IPS-NIHi11 (cell line): Measurements from ENCODE around the gene ALDH16A1.
"Not testable (repeated sequence)": the region's sequence is repeated elsewhere in the genome, so short reads cannot be mapped to it uniquely, and the experiment has no call there.

Experiments used
- DNase-seq: peaks from one replicate; pipeline ENCODE4 v3.0.0; 2012; ENCODE audit warnings: mixed read lengths, low spot score

Gene ALDH16A1

DNA sequence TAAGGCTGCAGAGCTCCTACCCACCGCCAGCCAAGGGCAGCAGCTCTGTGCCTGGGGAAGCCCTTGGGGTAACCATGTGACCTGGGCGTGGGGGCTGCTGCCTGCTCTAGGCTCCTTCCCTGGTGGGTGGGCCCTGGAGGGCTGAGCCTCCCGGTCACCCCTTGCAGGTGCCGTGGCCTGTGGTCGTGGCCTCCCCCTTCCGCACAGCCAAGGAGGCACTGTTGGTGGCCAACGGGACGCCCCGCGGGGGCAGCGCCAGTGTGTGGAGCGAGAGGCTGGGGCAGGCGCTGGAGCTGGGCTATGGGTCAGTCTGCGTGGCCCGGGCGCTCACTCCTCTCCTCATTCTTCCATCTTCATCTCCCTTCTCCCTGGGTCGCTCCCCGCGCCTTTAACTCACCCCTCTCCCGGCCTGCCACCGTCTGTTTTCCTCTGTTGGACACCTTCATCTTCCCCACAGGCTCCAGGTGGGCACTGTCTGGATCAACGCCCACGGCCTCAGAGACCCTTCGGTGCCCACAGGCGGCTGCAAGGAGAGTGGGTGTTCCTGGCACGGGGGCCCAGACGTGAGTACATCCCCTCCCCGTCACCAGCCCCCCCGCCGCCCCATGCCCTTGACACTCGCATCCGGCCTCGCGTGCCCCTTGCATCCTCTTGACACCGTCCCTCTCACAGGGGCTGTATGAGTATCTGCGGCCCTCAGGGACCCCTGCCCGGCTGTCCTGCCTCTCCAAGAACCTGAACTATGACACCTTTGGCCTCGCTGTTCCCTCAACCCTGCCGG lies 11.1 kb downstream of the ALDH16A1 start:
- DNase-seq, result peak; percentile 11

DNA sequence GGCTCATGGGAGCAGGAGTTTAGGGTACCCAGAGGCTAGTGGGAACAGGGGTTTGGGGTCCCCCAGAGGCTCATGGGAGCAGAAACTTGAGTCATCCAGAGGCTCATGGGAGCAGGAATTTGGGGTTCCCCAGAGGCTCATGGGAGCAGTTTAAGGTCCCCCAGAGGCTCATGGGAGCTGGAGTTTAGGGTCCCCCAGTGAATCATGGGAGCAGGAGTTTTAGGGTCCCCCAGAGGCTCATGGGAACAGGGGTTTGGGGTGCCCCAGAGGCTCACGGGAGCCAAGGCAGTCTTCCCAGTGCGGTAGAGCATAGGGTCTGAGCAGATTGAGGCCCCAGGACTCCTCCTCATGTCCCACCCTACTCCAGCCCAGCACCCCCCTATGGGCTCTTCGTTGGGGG lies 12.3 kb downstream of the ALDH16A1 start:
- DNase-seq, result no peak

DNA sequence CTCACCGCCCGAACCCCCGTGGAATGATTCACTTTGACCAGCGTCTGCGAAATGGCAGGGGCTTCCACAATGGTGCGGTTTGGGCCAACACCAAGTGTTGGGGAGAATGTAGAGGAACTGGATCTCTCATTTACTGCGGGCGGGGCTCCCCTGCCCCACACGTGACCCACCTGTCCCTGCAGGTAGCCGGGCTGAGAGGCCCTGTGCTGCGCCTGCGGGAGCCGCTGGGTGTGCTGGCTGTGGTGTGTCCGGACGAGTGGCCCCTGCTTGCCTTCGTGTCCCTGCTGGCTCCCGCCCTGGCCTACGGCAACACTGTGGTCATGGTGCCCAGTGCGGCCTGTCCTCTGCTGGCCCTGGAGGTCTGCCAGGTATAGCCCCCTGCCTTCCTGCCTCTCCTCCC lies 15.2 kb downstream of the ALDH16A1 start:
- peak; percentile 14 for DNase-seq

DNA sequence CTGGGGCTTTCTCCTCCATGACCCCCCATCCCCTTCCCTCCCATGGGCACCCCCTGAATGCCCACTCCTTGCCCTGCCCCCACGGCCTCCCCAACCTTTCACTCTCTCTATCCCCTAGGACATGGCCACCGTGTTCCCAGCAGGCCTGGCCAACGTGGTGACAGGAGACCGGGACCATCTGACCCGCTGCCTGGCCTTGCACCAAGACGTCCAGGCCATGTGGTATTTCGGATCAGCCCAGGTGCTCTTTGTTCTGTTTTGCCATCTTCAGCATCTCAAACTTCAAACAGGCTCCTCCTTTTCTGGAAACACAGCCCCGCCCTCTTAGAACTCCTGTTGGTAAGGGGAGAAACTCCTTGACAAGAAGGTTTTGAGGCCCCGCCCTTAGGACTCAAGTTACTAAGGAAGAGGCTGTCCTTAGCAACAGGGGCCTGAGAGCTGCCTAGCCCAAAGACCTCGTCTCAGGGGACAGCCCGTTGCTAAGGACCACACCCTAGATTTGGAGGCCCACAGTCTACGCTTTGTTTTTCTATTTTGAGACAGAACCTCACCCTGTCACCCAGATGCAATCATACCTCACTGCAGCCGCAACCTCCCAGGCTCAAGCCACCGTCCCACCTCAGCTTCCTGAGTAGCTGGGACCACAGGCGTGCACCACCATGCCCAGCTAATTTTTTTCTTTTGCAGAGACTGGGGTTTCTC lies 15.9 kb downstream of the ALDH16A1 start:
- DNase-seq, result peak; percentile 83

DNA sequence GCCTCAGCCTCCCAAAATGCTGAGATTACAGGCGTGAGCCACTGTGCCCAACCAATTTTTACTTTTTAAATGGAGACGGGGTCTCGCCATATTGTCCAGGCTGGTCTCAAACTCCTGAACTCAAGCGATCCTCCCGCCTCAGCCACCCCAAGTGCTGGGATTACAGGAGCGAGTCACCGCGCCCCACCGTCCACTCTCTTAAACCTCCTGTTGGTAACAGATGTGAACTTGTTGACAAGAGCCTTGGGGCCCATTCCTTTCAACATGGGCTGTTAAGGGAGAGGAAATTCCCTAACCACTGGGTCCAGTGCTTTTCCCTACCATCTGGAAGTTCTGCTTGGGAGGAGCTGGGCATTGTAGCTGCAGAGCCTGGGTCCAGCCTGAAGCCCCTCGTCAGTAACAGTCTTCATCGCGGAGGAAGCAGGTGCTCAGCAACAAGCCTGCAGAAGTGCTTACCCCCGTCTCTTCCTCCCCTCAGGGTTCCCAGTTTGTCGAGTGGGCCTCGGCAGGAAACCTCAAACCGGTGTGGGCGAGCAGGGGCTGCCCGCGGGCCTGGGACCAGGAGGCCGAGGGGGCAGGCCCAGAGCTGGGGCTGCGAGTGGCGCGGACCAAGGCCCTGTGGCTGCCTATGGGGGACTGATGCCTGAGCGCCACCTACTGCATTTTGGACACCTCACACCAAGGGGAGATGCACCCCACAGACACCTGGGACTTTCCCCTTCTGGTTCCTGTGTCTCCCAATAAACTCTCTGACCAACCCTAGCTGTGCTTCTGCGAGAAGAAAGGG lies 17.0 kb downstream of the ALDH16A1 start:
- peak; percentile 8 for DNase-seq

DNA sequence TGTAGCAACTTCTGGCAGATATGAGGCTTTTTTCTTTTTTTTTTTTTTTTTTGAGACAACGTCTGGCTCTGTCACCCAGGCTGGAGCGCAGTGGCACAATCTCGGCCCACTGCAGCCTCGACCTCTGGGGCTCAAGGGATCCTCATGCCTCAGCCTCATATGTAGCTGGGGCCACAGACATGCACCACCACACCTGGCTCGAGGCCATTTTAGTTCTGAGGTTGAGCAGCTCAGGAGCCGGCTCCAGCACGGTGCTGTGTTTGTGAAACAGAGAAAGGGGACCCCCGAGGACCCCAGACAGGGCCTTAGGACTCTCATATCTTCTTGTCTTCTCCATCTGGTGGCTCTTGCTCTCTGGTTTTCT lies 17.6 kb downstream of the ALDH16A1 start:
- DNase-seq, result no peak

DNA sequence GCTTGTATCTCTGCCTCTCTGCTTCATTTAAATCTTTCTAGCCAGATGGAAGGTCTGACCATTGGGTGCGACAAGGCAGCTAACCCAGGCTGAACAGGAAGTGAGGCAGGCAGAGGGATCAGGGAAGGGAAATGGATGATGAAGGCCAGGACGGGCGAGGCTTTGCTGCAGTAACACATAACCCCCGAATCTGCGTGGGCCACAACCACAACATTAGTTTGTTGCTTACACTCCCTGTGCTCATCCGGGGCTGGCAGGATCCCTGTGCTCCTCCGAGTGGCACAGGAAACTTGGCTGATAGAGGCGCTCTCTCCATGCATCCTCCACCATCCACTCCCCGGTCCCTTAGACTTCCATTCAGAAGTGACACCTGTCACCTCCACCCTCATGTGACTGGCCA lies 19.9 kb downstream of the ALDH16A1 start:
- DNase-seq, result no peak

DNA sequence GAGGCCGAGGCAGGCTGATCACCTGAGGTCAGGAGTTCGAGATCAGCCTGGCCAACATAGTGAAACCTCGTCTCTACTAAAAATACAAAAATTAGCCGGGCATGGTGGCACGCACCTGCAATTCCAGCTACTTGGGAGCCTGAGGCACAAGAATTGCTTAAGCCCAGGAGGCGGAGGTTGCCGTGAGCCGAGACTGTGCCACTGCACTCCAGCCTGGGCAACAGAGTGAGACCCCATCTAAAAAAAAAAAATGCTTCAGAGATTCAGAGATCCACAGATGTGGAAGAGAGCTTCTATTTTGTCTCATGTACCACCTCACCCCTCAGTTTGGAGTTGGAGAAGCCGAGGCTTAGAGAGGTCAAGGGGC lies 20.5 kb downstream of the ALDH16A1 start:
- not testable (repeated sequence) for DNase-seq

DNA sequence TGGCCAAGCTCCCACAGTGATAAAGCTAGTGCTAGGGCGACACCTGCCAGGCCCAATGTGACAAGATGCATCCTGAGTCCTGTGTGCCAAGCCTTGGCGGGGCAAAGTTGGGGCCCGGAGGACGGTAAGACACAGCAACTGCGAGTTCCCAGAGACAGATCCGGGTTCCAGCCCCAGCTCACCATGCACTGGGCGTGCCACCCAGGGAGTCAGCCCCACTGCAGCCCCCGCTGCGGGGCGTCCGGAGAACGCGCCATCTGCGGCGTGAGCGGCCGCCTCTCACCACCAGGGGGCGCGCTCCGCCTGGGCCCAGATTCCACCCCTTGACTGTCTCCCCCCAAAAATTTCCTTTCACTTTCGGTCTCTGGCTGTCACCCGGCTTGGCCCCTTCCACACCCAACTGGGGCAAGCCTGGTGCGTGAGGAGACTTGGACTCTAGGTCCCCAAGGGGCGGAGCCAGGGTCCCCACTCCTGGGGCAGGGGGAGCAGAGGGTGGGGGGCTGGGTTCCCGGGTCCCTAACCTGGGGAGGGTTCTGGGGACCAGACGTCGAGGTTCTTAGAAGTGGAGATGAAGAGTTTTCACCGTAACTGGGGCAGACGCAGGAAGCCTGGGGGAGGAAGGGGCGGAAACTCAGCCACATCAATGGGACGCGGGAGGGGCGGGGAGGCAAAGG lies 21.0 kb downstream of the ALDH16A1 start, which contains the start of gene FLT3LG:
TSS of gene FLT3LG (plus strand) at position 348 of the 674 bp plus-strand sequence. CDS start 425 bp downstream, outside the sequence.
- DNase-seq, result peak; percentile 90

DNA sequence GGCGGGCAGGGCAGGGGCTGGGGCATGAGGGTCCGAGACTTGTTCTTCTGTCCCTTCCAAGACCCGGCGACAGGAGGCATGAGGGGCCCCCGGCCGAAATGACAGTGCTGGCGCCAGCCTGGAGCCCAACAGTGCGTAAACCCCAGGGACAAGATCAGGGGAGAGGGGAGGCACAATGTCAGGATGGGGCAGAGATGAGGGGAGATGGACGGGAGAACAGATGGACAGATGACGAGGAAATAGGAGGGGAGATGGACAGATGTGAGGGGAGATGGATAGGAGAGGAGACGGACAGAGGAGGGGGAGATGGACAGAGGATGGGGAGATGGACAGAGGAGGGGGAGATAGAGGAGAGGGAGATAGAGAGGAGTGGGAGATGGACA lies 21.5 kb downstream of the ALDH16A1 start:
- DNase-seq, result no peak

DNA sequence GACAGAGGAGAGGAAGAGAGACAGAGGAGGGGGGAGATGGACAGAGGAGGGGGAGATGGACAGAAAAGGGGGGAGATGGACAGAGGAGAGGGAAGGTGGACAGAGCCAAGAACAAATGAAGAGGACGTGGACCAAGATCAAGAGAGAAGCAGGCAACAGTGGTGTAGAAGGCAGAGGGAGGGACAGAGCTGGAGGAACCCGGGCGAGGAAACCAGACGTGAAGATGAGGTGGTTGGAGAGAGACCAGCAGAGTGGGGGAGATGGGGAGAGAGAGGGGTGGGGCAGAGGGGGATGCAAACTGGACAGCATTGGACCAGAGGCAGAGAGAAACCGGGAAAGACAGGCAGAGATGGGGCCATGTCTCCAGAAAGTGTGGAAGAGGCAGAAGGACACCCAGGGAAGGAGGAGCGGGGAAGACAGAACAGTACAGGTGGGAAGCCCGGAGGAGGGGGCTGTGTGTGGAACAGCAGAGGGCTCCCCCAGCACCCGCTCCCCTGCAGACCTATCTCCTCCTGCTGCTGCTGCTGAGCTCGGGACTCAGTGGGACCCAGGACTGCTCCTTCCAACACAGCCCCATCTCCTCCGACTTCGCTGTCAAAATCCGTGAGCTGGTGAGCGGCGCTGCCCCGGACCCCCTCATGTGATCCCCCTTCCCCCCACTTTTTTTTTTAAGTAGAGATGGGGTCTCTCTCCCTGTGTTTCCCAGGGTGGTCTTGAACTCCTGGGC lies 22.3 kb downstream of the ALDH16A1 start:
- DNase-seq, result no peak

DNA sequence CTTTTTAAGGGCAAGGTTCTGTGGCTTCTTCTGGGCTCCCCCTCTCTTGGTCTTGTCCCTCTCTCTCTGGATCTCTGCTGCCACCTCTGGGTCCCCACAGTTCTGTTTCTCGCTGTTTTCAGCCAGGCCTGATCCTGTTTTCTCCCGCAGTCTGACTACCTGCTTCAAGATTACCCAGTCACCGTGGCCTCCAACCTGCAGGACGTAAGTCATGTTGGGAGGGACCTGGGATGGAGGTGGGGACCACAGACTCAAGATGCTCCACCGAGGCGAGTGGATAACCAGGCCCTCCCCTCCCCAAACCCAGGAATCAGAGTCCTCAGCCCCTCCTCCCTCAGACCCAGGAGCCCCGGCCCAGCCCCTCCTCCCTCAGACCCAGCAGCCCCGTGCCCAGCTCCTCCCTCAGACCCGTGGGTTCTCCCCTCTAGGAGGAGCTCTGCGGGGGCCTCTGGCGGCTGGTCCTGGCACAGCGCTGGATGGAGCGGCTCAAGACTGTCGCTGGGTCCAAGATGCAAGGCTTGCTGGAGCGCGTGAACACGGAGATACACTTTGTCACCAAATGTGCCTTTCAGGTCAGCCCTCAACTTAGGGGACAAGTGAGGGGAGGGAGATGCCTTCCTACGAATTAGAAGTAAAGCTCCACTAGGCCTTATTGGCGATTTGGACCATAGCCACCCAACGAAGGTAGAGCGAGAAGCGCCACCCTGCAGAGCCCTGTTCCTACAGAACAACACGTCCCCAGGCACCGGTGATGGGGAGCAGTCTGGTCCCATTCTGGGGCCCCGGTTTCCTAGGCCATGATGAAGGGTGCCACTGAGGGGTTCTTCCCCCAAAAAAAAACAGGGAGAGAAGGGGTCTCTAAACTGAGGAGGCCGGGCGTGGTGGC lies 23.2 kb downstream of the ALDH16A1 start:
- peak; percentile 84 for DNase-seq

DNA sequence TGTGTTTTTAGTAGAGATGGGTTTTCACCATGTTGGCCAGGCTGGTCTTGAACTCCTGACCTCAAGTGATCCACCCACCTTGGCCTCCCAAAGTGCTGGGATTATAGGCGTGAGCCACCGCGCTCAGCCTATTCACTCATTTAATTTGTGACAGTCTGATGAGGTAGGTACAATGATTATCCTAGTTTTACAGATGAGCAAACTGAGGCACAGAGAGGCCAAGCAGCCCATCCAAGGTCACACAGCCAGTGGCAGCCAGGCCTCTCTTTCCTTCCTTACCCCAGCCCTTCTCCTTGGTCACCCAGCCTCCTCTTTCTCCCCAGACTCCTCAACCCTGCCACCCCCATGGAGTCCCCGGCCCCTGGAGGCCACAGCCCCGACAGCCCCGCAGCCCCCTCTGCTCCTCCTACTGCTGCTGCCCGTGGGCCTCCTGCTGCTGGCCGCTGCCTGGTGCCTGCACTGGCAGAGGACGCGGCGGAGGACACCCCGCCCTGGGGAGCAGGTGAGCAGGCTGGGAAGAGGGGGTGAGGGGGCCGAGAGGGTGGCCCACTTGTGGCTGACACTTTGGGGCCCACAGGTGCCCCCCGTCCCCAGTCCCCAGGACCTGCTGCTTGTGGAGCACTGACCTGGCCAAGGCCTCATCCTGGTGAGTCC lies 27.1 kb downstream of the ALDH16A1 start:
- no peak for DNase-seq

DNA sequence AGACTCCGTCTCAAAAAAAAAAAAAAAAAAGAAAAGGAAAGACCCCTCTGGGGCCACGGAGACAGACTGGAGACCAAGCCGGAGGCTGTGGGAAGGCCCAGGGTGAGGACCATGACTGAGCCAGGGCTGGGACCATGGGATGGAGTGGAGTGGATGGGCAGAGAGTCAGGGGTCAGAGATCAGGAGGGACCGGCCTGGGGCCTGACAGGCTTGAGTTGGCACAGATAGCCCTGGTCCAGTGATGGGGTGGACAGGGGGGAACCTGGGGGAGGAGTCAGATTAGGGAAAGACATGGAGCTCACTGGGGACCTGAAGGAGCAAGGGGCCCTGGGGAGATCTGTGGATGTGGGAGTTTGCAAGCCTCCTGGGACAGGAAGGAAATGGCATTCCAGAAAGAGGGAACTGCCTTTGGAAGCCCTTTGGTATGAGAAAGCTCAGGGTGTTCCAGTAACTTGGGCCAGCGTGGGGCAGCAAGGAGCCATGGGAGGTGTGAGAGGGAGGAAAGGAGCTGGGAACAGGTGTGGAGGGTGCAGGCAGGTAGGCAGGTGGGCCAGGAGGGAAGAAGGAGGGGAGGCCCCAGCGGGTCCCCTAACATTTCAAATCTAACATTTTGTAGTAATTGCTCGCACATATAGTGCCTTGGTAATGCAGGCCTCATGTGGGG lies 28.1 kb downstream of the ALDH16A1 start:
- DNase-seq, result no peak

DNA sequence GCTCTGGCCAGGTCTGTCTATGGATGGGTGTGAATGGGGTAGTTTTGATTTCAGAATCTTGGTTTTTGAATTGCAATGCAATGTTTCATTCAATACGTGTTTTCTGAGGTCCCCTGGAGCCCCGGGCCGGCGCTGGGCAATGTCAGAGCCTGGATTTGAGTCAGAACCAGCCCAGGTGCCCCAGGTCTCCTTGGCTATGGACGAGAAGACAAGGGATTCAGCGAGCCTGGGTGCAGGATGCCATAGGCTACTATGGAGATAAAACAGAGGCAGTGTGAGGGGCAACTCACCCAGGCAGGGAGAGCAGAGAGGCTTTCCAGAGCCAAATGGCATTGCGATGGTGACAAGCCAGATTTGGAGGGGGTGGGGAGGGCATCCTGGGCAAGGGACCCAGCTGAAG lies 33.2 kb downstream of the ALDH16A1 start:
- no peak for DNase-seq

DNA sequence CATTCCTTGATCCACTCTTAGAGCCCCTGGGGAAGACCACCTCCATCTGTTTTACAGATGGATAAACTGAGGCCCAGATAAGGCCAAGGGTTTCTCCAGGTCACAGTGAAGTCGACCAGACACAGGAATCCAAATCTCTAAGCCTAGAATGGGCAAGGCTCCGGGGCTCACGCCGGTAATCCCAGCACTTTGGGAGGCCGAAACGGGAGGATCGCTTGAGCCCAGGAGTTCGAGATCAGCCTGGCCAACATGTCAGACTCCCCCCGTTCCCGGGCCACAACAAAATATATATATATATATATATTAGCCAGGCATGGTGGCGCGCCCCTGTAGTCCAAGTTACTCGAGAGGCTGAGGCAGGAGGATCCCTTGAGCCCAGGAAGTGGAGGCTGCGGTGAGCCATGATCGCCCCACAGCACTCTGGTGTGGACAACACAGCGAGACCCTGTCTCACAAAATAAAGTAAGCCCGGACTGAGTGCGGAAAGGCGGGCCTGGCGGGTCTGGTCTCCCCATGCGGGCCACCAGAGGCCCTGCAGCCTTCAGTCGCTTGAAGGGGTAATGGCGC lies 33.8 kb downstream of the ALDH16A1 start:
- no peak for DNase-seq

DNA sequence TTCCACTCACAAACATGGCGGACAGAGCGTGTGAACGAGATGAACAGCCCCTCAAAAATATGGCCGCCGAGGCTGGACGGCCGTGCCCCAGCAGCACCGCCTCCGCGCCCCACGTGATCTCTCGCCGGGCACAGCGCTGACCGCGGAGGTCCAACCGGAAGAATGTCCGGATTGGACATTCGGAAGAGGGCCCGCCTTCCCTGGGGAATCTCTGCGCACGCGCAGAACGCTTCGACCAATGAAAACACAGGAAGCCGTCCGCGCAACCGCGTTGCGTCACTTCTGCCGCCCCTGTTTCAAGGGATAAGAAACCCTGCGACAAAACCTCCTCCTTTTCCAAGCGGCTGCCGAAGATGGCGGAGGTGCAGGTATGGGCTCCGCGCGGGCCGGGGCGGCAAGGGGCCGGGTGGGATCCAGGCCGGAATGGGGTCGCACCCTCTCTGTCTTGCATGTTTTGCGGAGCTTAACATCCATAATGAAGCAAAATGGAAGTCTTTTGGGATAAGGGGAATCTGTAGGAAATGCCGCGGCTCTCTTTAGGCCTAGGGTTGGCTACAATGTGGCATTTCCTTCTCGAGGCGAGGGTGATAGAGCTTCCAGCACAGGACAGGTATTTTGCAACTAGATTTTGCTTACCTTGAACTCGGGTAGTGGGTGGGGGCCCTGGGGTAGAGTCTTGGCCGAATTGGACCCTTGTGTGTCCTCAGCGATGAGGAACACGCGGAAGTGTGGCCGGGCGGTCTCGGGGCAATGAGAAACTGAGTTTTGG lies 34.4 kb downstream of the ALDH16A1 start, which contains the start of gene RPL13A:
TSS of gene RPL13A (plus strand) at position 332 of the 769 bp plus-strand sequence. CDS start at position 354, 22 bp downstream.
- DNase-seq, result peak; percentile 95
